ENCODE results near the gene LRRC49.

The LRRC49 gene

GRCh38 chr15:70950953-70951352 lies 58.3 kb downstream of the LRRC49 start:
- no peak overlapping the region for H3K4me3 Mint-ChIP-seq
- no peak overlapping the region for H3K27ac Mint-ChIP-seq (ENCODE audit: low read depth)
- ATAC-seq (replicated peaks; ENCODE audit: extremely low read depth, poor library complexity, severe bottlenecking): no peak
- H3K4me1 Mint-ChIP-seq: no peaks in the 10 kb centered on the region
- DNase-seq (ENCODE audit: low spot score in 2 of 2): no peak
- peaks cover 81% of the 10 kb centered on the region for H3K27me3 Mint-ChIP-seq
- no peaks in the 10 kb centered on the region for H3K36me3 Mint-ChIP-seq (ENCODE audit: insufficient read depth)
- H3K9me3 Mint-ChIP-seq: no peaks in the 10 kb centered on the region

GRCh38 chr15:70954171-70954570 lies 61.5 kb downstream of the LRRC49 start:
- DNase-seq (ENCODE audit: low spot score in 2 of 2) (no peak), ATAC-seq (replicated peaks; ENCODE audit: extremely low read depth, poor library complexity, severe bottlenecking) (no peak)
- H3K4me1 Mint-ChIP-seq: no peaks in the 10 kb centered on the region
- H3K36me3 Mint-ChIP-seq (ENCODE audit: insufficient read depth): no peaks in the 10 kb centered on the region
- peaks cover 81% of the 10 kb centered on the region for H3K27me3 Mint-ChIP-seq
- H3K9me3 Mint-ChIP-seq: no peaks in the 10 kb centered on the region
- no peak overlapping the region for H3K4me3 Mint-ChIP-seq
- no peak overlapping the region for H3K27ac Mint-ChIP-seq (ENCODE audit: low read depth)

GRCh38 chr15:70954733-70955132 lies 62.1 kb downstream of the LRRC49 start:
- Mint-ChIP-seq H3K4me1 (no peaks in the 10 kb centered on the region), H3K4me3 (no peak overlapping the region), H3K9me3 (no peaks in the 10 kb centered on the region), H3K27ac (ENCODE audit: low read depth) (no peak overlapping the region), H3K27me3 (peaks cover 83% of the 10 kb centered on the region), H3K36me3 (ENCODE audit: insufficient read depth) (no peaks in the 10 kb centered on the region)
- no peak for ATAC-seq (replicated peaks; ENCODE audit: extremely low read depth, poor library complexity, severe bottlenecking)
- DNase-seq (ENCODE audit: low spot score in 2 of 2): no peak

- DNase-seq (ENCODE audit: low spot score in 2 of 2): no peak
Measured at GRCh38 chr15:70955151-70955550, 62.5 kb downstream of the LRRC49 start.

GRCh38 chr15:70956201-70956995 lies 63.8 kb downstream of the LRRC49 start:
- DNase-seq (ENCODE audit: low spot score in 2 of 2) (no peak), ATAC-seq (replicated peaks; ENCODE audit: extremely low read depth, poor library complexity, severe bottlenecking) (no peak)
- Mint-ChIP-seq H3K27ac (ENCODE audit: low read depth) (no peak overlapping the region), H3K27me3 (peaks cover 83% of the 10 kb centered on the region), H3K9me3 (no peaks in the 10 kb centered on the region), H3K4me1 (no peaks in the 10 kb centered on the region), H3K36me3 (ENCODE audit: insufficient read depth) (no peaks in the 10 kb centered on the region), H3K4me3 (no peak overlapping the region)

More at GRCh38 chr15:70955151-70955550, 62.5 kb downstream of the LRRC49 start:
- Mint-ChIP-seq H3K27me3 (peaks cover 83% of the 10 kb centered on the region), H3K36me3 (ENCODE audit: insufficient read depth) (no peaks in the 10 kb centered on the region), H3K4me1 (no peaks in the 10 kb centered on the region), H3K4me3 (no peak overlapping the region), H3K9me3 (no peaks in the 10 kb centered on the region), H3K27ac (ENCODE audit: low read depth) (no peak overlapping the region)
- no peak for ATAC-seq (replicated peaks; ENCODE audit: extremely low read depth, poor library complexity, severe bottlenecking)

- Mint-ChIP-seq H3K27me3 (peaks cover 59% of the 10 kb centered on the region), H3K4me1 (no peaks in the 10 kb centered on the region), H3K9me3 (no peaks in the 10 kb centered on the region), H3K27ac (ENCODE audit: low read depth) (no peak overlapping the region), H3K36me3 (ENCODE audit: insufficient read depth) (no peaks in the 10 kb centered on the region), H3K4me3 (no peak overlapping the region)
- ATAC-seq (replicated peaks; ENCODE audit: extremely low read depth, poor library complexity, severe bottlenecking) (no peak), DNase-seq (ENCODE audit: low spot score in 2 of 2) (no peak)
Measured at GRCh38 chr15:70962084-70962483, 69.5 kb downstream of the LRRC49 start.

GRCh38 chr15:70963199-70963598 lies 70.6 kb downstream of the LRRC49 start:
- DNase-seq (ENCODE audit: low spot score in 2 of 2) (no peak), ATAC-seq (replicated peaks; ENCODE audit: extremely low read depth, poor library complexity, severe bottlenecking) (no peak)
- no peaks in the 10 kb centered on the region for H3K36me3 Mint-ChIP-seq (ENCODE audit: insufficient read depth)
- H3K27me3 Mint-ChIP-seq: peaks cover 50% of the 10 kb centered on the region
- H3K4me1 Mint-ChIP-seq: no peaks in the 10 kb centered on the region
- no peak overlapping the region for H3K27ac Mint-ChIP-seq (ENCODE audit: low read depth)
- no peak overlapping the region for H3K4me3 Mint-ChIP-seq
- no peaks in the 10 kb centered on the region for H3K9me3 Mint-ChIP-seq

- no peak for ATAC-seq (replicated peaks; ENCODE audit: extremely low read depth, poor library complexity, severe bottlenecking)
- Mint-ChIP-seq H3K4me3 (no peak overlapping the region), H3K27me3 (peaks cover 42% of the 10 kb centered on the region), H3K9me3 (no peaks in the 10 kb centered on the region), H3K36me3 (ENCODE audit: insufficient read depth) (no peaks in the 10 kb centered on the region), H3K27ac (ENCODE audit: low read depth) (no peak overlapping the region), H3K4me1 (no peaks in the 10 kb centered on the region)
- DNase-seq (ENCODE audit: low spot score in 2 of 2): no peak
Measured at GRCh38 chr15:70964058-70964457, 71.4 kb downstream of the LRRC49 start.

- Mint-ChIP-seq H3K4me3 (no peak overlapping the region), H3K9me3 (no peaks in the 10 kb centered on the region), H3K27ac (ENCODE audit: low read depth) (no peak overlapping the region), H3K27me3 (peaks cover 38% of the 10 kb centered on the region), H3K36me3 (ENCODE audit: insufficient read depth) (no peaks in the 10 kb centered on the region), H3K4me1 (no peaks in the 10 kb centered on the region)
- ATAC-seq (replicated peaks; ENCODE audit: extremely low read depth, poor library complexity, severe bottlenecking) (no peak), DNase-seq (ENCODE audit: low spot score in 2 of 2) (no peak)
Measured at GRCh38 chr15:70964686-70965085, 72.1 kb downstream of the LRRC49 start.

GRCh38 chr15:70967646-70968045 lies 75.0 kb downstream of the LRRC49 start:
- H3K27me3 Mint-ChIP-seq: peaks cover 15% of the 10 kb centered on the region
- ATAC-seq (replicated peaks; ENCODE audit: extremely low read depth, poor library complexity, severe bottlenecking): no peak
- H3K4me1 Mint-ChIP-seq: no peaks in the 10 kb centered on the region
- no peaks in the 10 kb centered on the region for H3K9me3 Mint-ChIP-seq
- no peak for DNase-seq (ENCODE audit: low spot score in 2 of 2)
- no peaks in the 10 kb centered on the region for H3K36me3 Mint-ChIP-seq (ENCODE audit: insufficient read depth)
- no peak overlapping the region for H3K4me3 Mint-ChIP-seq
- no peak overlapping the region for H3K27ac Mint-ChIP-seq (ENCODE audit: low read depth)

- no peak overlapping the region for H3K4me3 Mint-ChIP-seq
- H3K9me3 Mint-ChIP-seq: no peaks in the 10 kb centered on the region
- H3K27ac Mint-ChIP-seq (ENCODE audit: low read depth): no peak overlapping the region
- ATAC-seq (replicated peaks; ENCODE audit: extremely low read depth, poor library complexity, severe bottlenecking) (no peak), DNase-seq (ENCODE audit: low spot score in 2 of 2) (no peak)
- H3K27me3 Mint-ChIP-seq: peaks cover 22% of the 10 kb centered on the region
- no peaks in the 10 kb centered on the region for H3K4me1 Mint-ChIP-seq
- no peaks in the 10 kb centered on the region for H3K36me3 Mint-ChIP-seq (ENCODE audit: insufficient read depth)
Measured at GRCh38 chr15:70974004-70974832, 81.6 kb downstream of the LRRC49 start.

- DNase-seq (ENCODE audit: low spot score in 2 of 2) (no peak), ATAC-seq (replicated peaks; ENCODE audit: extremely low read depth, poor library complexity, severe bottlenecking) (no peak)
- Mint-ChIP-seq H3K27me3 (peaks cover 21% of the 10 kb centered on the region), H3K4me1 (no peaks in the 10 kb centered on the region), H3K9me3 (no peaks in the 10 kb centered on the region), H3K36me3 (ENCODE audit: insufficient read depth) (no peaks in the 10 kb centered on the region), H3K27ac (ENCODE audit: low read depth) (no peak overlapping the region), H3K4me3 (no peak overlapping the region)
Measured at GRCh38 chr15:70976851-70977250, 84.2 kb downstream of the LRRC49 start.
